Measurements from ENCODE around the gene MPV17L2.

Gene MPV17L2

GRCh38 chr19:18219911-18220631 is 27.1 kb downstream of the MPV17L2 start:
- no peak for DNase-seq

GRCh38 chr19:18220632-18221275 is 27.7 kb downstream of the MPV17L2 start:
- no peak for DNase-seq

GRCh38 chr19:18221815-18222725 is 29.1 kb downstream of the MPV17L2 start:
- no peak for DNase-seq

GRCh38 chr19:18223860-18224524 is 31.0 kb downstream of the MPV17L2 start:
- DNase-seq = no peak

- peak; percentile 71 for DNase-seq
These were observed 31.7 kb downstream of the MPV17L2 start for GRCh38 chr19:18224525-18225354.

GRCh38 chr19:18225355-18225701 is 32.3 kb downstream of the MPV17L2 start:
- DNase-seq = no peak

GRCh38 chr19:18225702-18226468 is 32.9 kb downstream of the MPV17L2 start, which contains the start of gene PDE4C:
Gene PDE4C (minus strand): TSS chr19:18226438. CDS start chr19:18226415, 23 bp downstream.
- DNase-seq = no peak

- DNase-seq = no peak
These were observed 34.1 kb downstream of the MPV17L2 start for GRCh38 chr19:18226956-18227780.

- no peak for DNase-seq
These were observed 34.8 kb downstream of the MPV17L2 start for GRCh38 chr19:18227781-18228271.

- no peak for DNase-seq
These were observed 36.5 kb downstream of the MPV17L2 start for GRCh38 chr19:18229474-18229873.

GRCh38 chr19:18229915-18230314 is 36.9 kb downstream of the MPV17L2 start:
- no peak for DNase-seq

- no peak for DNase-seq
These were observed 38.1 kb downstream of the MPV17L2 start for GRCh38 chr19:18230941-18231734.

GRCh38 chr19:18231775-18232174 is 38.8 kb downstream of the MPV17L2 start:
- no peak for DNase-seq

- no peak for DNase-seq
These were observed 39.7 kb downstream of the MPV17L2 start for GRCh38 chr19:18232540-18233223.

GRCh38 chr19:18233224-18233825 is 40.3 kb downstream of the MPV17L2 start:
- DNase-seq = peak; percentile 16

- no peak for DNase-seq
These were observed 41.2 kb downstream of the MPV17L2 start for GRCh38 chr19:18234194-18234593.

GRCh38 chr19:18239303-18239702 is 46.3 kb downstream of the MPV17L2 start:
- no peak for DNase-seq

GRCh38 chr19:18245297-18245696 is 52.3 kb downstream of the MPV17L2 start:
- no peak for DNase-seq

All from activated CD4-positive, alpha-beta T cell treated with anti-CD3 and anti-CD28 coated beads for 1 hour (primary cell).